Loucy (cell line): ENCODE data around the gene NMS.

Source experiments
- H2AFZ ChIP-seq: fragments of 200-600 bp; sonication (generic); 2 replicates; pipeline ENCODE4 v1.6.0; 2016; ENCODE audit warnings: antibody characterized with exemption, mild to moderate bottlenecking, low read length, moderate library complexity
- H3F3A ChIP-seq: fragments of 200-600 bp; 2 replicates; pipeline ENCODE4 v1.6.0; 2016; ENCODE audit warnings: antibody characterized with exemption, low read depth, mild to moderate bottlenecking
- H3K27me3 ChIP-seq: fragments of 200-600 bp; sonication (generic); 2 replicates; pipeline ENCODE4 v1.6.1; 2014; ENCODE audit warnings: low read length, mild to moderate bottlenecking; ENCODE audit not compliant: insufficient read depth, poor library complexity, severe bottlenecking
- H3K36me3 ChIP-seq: fragments of 200-600 bp; sonication (generic); 2 replicates; pipeline ENCODE4 v1.6.1; 2016; ENCODE audit warnings: low read length; ENCODE audit not compliant: insufficient read depth
- H3K4me1 ChIP-seq: fragments of 200-600 bp; sonication (generic); 2 replicates; pipeline ENCODE4 v1.5.1; 2014; ENCODE audit warnings: low read length, mild to moderate bottlenecking; ENCODE audit not compliant: insufficient read depth, poor library complexity, severe bottlenecking
- H3K4me2 ChIP-seq: fragments of 200-600 bp; sonication (generic); 2 replicates; pipeline ENCODE4 v1.6.0; 2014; ENCODE audit warnings: antibody characterized with exemption, low read length, low read depth, mild to moderate bottlenecking; ENCODE audit not compliant: poor library complexity, severe bottlenecking
- H3K4me3 ChIP-seq: fragments of 200-600 bp; sonication (generic); 2 replicates; pipeline ENCODE4 v1.5.1; 2014; ENCODE audit warnings: low read length, mild to moderate bottlenecking, mixed read lengths; ENCODE audit not compliant: poor library complexity, severe bottlenecking
- H3K79me2 ChIP-seq: fragments of 200-600 bp; sonication (generic); 2 replicates; pipeline ENCODE4 v1.6.1; 2014; ENCODE audit warnings: low read length; ENCODE audit not compliant: insufficient read depth
- H3K9ac ChIP-seq: fragments of 200-600 bp; sonication (generic); 2 replicates; pipeline ENCODE4 v1.6.0; 2014; ENCODE audit warnings: mild to moderate bottlenecking, low read depth, low read length, moderate library complexity; ENCODE audit not compliant: poor library complexity, severe bottlenecking
- H3K9me2 ChIP-seq: fragments of 200-600 bp; sonication (generic); replicated peaks from 2 replicates; pipeline ENCODE4 v1.6.1; 2016; ENCODE audit warnings: low read depth, low read length, mixed read lengths
- H3K9me3 ChIP-seq: fragments of 200-600 bp; sonication (generic); 2 replicates; pipeline ENCODE4 v1.6.1; 2014; ENCODE audit warnings: mild to moderate bottlenecking, antibody characterized with exemption, low read length, low read depth; ENCODE audit not compliant: insufficient read depth
- H4K20me1 ChIP-seq: fragments of 200-600 bp; sonication (generic); 2 replicates; pipeline ENCODE4 v1.6.0; 2014; ENCODE audit warnings: antibody characterized with exemption, low read length, mild to moderate bottlenecking; ENCODE audit not compliant: insufficient read depth, poor library complexity, severe bottlenecking
- CTCF ChIP-seq: fragments of 200-600 bp; sonication (generic); conservative IDR thresholded peaks from 2 replicates; pipeline ENCODE4 v1.5.1; 2014; ENCODE audit warnings: mild to moderate bottlenecking, antibody characterized with exemption, low read length
- EZH2phosphoT487 ChIP-seq: fragments of 200-600 bp; IDR thresholded peaks from 2 replicates; pipeline ENCODE4 v1.6.1; 2018; ENCODE audit warnings: antibody characterized with exemption, mild to moderate bottlenecking, moderate library complexity, borderline replicate concordance

Gene NMS

DNA sequence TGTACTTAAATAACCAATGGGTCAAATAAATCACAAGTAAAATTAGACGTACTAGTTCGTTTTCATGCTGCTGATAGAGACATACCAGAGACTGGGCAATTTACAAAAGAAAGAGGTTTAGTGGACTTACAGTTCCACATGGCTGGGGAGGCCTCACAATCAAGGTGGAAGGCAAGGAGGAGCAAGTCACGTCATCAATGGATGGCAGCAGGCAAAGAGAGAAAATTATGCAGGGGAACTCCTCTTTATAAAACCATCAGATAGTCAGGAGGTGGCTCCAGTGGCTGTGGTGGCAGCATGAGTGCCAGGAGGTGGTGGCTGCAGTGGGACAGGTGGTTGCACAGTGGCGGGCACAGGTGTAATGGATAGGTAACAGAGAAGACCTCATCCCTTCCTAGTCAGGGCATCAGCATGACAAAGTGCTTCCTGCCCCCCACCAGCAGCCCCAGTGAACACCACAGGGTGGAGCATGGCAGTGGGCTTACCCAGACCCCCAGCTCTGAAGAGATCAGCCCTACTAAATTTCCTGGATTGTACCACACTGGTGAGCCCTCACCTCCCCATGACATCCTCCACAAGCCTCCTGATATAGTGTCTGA lies 45.9 kb upstream of the NMS start:
- Histone ChIP-seq H3K4me2 (no peak overlapping the region), H3K36me3 (no peaks in the 10 kb centered on the region), H3K9me2 (no peaks in the 10 kb centered on the region), H3K27me3 (no peaks in the 10 kb centered on the region), H4K20me1 (no peaks in the 10 kb centered on the region), H3K9ac (no peak overlapping the region), H3K79me2 (no peaks in the 10 kb centered on the region), H3K4me1 (no peaks in the 10 kb centered on the region), H2AFZ (no peak overlapping the region), H3F3A (no peaks in the 10 kb centered on the region), H3K4me3 (no peak overlapping the region), H3K9me3 (no peaks in the 10 kb centered on the region)
- TF ChIP-seq EZH2phosphoT487 (no peak), CTCF (no peak)

DNA sequence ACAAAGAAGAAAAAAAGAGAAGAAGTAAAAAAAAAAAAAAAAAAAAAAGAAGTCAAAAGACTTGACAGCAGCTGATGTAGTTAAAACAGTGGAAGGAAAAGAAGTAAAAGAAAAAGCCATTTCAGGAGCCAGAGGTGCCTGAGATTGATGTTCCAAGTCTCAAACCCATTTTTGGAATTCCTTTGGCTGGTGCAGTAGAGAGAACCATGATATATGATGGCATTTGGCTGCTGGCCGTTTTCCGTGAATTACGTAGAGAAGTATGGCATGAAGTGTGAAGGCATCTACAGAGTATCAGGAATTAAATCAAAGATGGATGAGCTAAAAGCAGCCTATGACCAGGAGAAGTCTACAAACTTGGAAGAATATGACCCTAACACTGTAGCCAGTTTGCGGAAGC lies 45.2 kb upstream of the NMS start:
- H3K4me1 ChIP-seq = no peaks in the 10 kb centered on the region
- no peaks in the 10 kb centered on the region for H3K9me3 ChIP-seq
- no peaks in the 10 kb centered on the region for H3K79me2 ChIP-seq
- no peaks in the 10 kb centered on the region for H3K9me2 ChIP-seq
- no peaks in the 10 kb centered on the region for H3K36me3 ChIP-seq
- no peak overlapping the region for H2AFZ ChIP-seq
- H4K20me1 ChIP-seq = no peaks in the 10 kb centered on the region
- H3F3A ChIP-seq = no peaks in the 10 kb centered on the region
- H3K4me3 ChIP-seq = no peak overlapping the region
- H3K4me2 ChIP-seq = no peak overlapping the region
- no peaks in the 10 kb centered on the region for H3K27me3 ChIP-seq
- no peak for TF ChIP-seq EZH2phosphoT487
- TF ChIP-seq CTCF = no peak
- H3K9ac ChIP-seq = no peak overlapping the region

GRCh38 chr2:100425573-100426383 lies 44.5 kb upstream of the NMS start:
- Histone ChIP-seq H3K36me3 (no peaks in the 10 kb centered on the region), H3K4me1 (no peaks in the 10 kb centered on the region), H4K20me1 (no peaks in the 10 kb centered on the region), H3K9me2 (no peaks in the 10 kb centered on the region), H3F3A (no peaks in the 10 kb centered on the region), H3K4me3 (no peak overlapping the region), H3K79me2 (no peaks in the 10 kb centered on the region), H3K9ac (no peak overlapping the region), H3K27me3 (no peaks in the 10 kb centered on the region), H3K4me2 (no peak overlapping the region), H3K9me3 (no peaks in the 10 kb centered on the region), H2AFZ (no peak overlapping the region)
- no peak for TF ChIP-seq CTCF
- no peak for TF ChIP-seq EZH2phosphoT487
